GM20000 (cell line): ENCODE results near the gene LGR6.

Source experiments
- DNase-seq: peaks from one replicate; pipeline ENCODE4 v3.0.0; 2012; ENCODE audit warnings: low spot score
- CTCF ChIP-seq: IDR thresholded peaks from 2 replicates; pipeline ENCODE4 v1.5.1; 2012; ENCODE audit warnings: mild to moderate bottlenecking, control low read depth; ENCODE audit errors: extremely low read depth, missing control alignments

The LGR6 gene

GRCh38 chr1:202154148-202154765 lies 39.3 kb upstream of the LGR6 start:
- DNase-seq: no peak
- TF ChIP-seq CTCF: no peak

- no peak for DNase-seq
- TF ChIP-seq CTCF: peak; percentile 56
Observed at GRCh38 chr1:202154766-202155477, 38.7 kb upstream of the LGR6 start.

- no peak for DNase-seq
Observed at GRCh38 chr1:202155478-202156021, 38.0 kb upstream of the LGR6 start.

GRCh38 chr1:202156590-202156989 lies 37.0 kb upstream of the LGR6 start:
- no peak for TF ChIP-seq CTCF
- DNase-seq: no peak

More at GRCh38 chr1:202155478-202156021, 38.0 kb upstream of the LGR6 start:
- no peak for TF ChIP-seq CTCF

- no peak for DNase-seq
- TF ChIP-seq CTCF: no peak
Observed at GRCh38 chr1:202157945-202158344, 35.7 kb upstream of the LGR6 start.

GRCh38 chr1:202158810-202159533 lies 34.6 kb upstream of the LGR6 start:
- TF ChIP-seq CTCF: peak; percentile 53
- DNase-seq: peak; percentile 51
